Activated T-cell treated with anti-CD3 and anti-CD28 coated beads for 4 hours (primary cell): ENCODE measurements around the gene CHRNA1.

ENCODE experiments used
- DNase-seq: peaks from one replicate; pipeline ENCODE4 v3.0.0-alpha.2; 2020

Gene CHRNA1

GRCh38 chr2:174764280-174765255 is at the start of gene CHRNA1:
CHRNA1 (minus strand) TSS chr2:174764472; CDS start chr2:174764394, 78 bp downstream.
- DNase-seq, result no peak

- no peak for DNase-seq
Observed at GRCh38 chr2:174812037-174812436, 47.8 kb upstream of the CHRNA1 start.

- no peak for DNase-seq
Observed at GRCh38 chr2:174807931-174808330, 43.7 kb upstream of the CHRNA1 start.

- no peak for DNase-seq
Observed at GRCh38 chr2:174805803-174806202, 41.5 kb upstream of the CHRNA1 start.

- no peak for DNase-seq
Observed at GRCh38 chr2:174802459-174802858, 38.2 kb upstream of the CHRNA1 start.

GRCh38 chr2:174800436-174801205 is 36.3 kb upstream of the CHRNA1 start:
- no peak for DNase-seq

GRCh38 chr2:174798801-174799200 is 34.5 kb upstream of the CHRNA1 start:
- no peak for DNase-seq

GRCh38 chr2:174797781-174798276 is 33.6 kb upstream of the CHRNA1 start:
- no peak for DNase-seq

GRCh38 chr2:174796319-174796771 is 32.1 kb upstream of the CHRNA1 start:
- DNase-seq, result no peak

GRCh38 chr2:174794851-174795374 is 30.6 kb upstream of the CHRNA1 start:
- DNase-seq, result no peak

GRCh38 chr2:174792309-174793025 is 28.2 kb upstream of the CHRNA1 start:
- no peak for DNase-seq

GRCh38 chr2:174791746-174792280 is 27.5 kb upstream of the CHRNA1 start:
- no peak for DNase-seq

- no peak for DNase-seq
Observed at GRCh38 chr2:174791020-174791419, 26.7 kb upstream of the CHRNA1 start.

- no peak for DNase-seq
Observed at GRCh38 chr2:174789001-174789400, 24.7 kb upstream of the CHRNA1 start.

- no peak for DNase-seq
Observed at GRCh38 chr2:174788291-174788929, 24.1 kb upstream of the CHRNA1 start.

GRCh38 chr2:174787487-174788205 is 23.4 kb upstream of the CHRNA1 start:
- DNase-seq, result no peak

GRCh38 chr2:174786066-174786725 is 21.9 kb upstream of the CHRNA1 start:
- no peak for DNase-seq

- no peak for DNase-seq
Observed at GRCh38 chr2:174785481-174785880, 21.2 kb upstream of the CHRNA1 start.

- no peak for DNase-seq
Observed at GRCh38 chr2:174784909-174785308, 20.6 kb upstream of the CHRNA1 start.

GRCh38 chr2:174784316-174784715 is 20.0 kb upstream of the CHRNA1 start:
- DNase-seq, result no peak
